Measurements from ENCODE around the gene ELF1. TPM values are rescaled to one million over a fixed set of nuclear protein-coding genes. Genes with fewer than 3 reads are reported as not detected.

ELF1 gene
- polyA plus RNA-seq, 1 of the 3 experiments (the other 2 are of a cell fraction): 11.1 TPM

DNA sequence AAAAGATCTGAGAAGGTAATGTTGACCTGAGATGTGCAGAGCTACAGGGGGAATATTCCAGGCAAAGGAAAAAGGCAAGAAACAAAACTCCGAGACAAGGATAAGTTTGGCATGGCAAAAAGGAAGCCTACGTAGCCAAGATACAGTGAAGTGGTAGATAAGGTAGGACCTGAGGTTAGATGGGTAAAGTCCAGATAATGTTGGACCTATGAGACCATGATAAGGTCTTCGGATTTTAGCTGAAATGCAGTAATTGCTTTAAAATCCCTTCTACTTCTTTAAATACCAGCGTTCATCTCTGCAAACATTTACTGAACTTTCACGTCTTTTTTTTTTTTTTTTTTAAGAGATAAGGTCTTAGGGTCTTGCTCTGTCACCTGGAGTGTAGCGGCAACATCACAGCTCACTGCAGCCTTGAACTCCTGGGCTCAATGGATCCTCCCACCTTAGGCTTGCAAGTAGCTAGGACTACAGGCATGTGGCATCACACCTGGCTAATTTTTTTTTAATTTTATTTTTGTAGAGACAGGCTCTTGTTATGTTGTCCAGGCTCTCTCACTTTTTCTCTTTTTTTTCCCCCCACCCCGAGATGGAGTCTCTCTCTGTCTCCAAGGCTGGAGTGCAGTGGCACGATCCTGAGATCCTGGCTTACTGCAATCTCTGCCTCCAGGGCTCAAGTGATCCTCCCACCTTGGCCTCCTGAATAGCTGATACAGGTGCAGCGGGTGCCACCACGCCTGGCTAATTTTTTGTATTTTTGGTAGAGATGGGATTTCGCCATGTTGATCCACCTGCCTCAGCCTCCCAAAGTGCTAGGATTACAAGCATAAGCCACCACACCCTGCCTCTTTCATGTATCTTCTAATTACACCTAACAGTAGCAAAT lies 38.0 kb upstream of the ELF1 start:
- DNase-seq: no peak
- peaks cover 26% of the 10 kb centered on the region for H3F3A ChIP-seq (replicated peaks; ENCODE audit: insufficient read depth)
- no peak overlapping the region for H2AFZ ChIP-seq (ENCODE audit: low read depth)
- H3K9me2 ChIP-seq: no peaks in the 10 kb centered on the region
- WGBS (ENCODE audit: low lambda C conversion rate): 96% methylated on average over 11 of the region's 11 CpGs
- H3K27me3 ChIP-seq (ENCODE audit: insufficient read depth): no peaks in the 10 kb centered on the region
- ChIA-PET POLR2A (no interaction called here), CTCF (no interaction called here)
- H3K4me3 ChIP-seq (ENCODE audit: low read depth in 2 of 2, low read length in 1 of 2): no peak overlapping the region
- H4K20me1 ChIP-seq (ENCODE audit: insufficient read depth): peaks cover 12% of the 10 kb centered on the region
- H3K4me1 ChIP-seq (ENCODE audit: control insufficient read depth in 1 of 2, insufficient read depth in 2 of 2, low read depth in 1 of 2, low read length in 1 of 2): peaks cover 0 to 8% of the 10 kb centered on the region in 2 experiments; a peak in 2 of 4 replicates
- no peaks in the 10 kb centered on the region for H3K9me3 ChIP-seq
- no peak overlapping the region for H3K27ac ChIP-seq (ENCODE audit: low read depth in 2 of 2, low read length in 1 of 2)
- peaks cover 0 to 4% of the 10 kb centered on the region in 2 experiments for H3K36me3 ChIP-seq (replicated peaks in 1 of 2; ENCODE audit: control insufficient read depth in 1 of 2, insufficient read depth in 2 of 2, low read length in 1 of 2)
- H3K79me2 ChIP-seq (ENCODE audit: insufficient read depth): peaks cover 79% of the 10 kb centered on the region
- no peak overlapping the region for H3K9ac ChIP-seq
- TF ChIP-seq FOSL2 (IDR thresholded peaks at IDR 0.05; ENCODE audit: borderline replicate concordance, low read depth): no peak
- no peak for TF ChIP-seq POLR2AphosphoS5 (IDR thresholded peaks at IDR 0.05; ENCODE audit: low read depth, low read length)
- TF ChIP-seq, protein P1, sequence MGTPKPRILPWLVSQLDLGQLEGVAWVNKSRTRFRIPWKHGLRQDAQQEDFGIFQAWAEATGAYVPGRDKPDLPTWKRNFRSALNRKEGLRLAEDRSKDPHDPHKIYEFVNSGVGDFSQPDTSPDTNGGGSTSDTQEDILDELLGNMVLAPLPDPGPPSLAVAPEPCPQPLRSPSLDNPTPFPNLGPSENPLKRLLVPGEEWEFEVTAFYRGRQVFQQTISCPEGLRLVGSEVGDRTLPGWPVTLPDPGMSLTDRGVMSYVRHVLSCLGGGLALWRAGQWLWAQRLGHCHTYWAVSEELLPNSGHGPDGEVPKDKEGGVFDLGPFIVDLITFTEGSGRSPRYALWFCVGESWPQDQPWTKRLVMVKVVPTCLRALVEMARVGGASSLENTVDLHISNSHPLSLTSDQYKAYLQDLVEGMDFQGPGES (IDR thresholded peaks at IDR 0.05; ENCODE audit: low read depth, low read length): no peak
- TF ChIP-seq EZH2phosphoT487 (IDR thresholded peaks at IDR 0.05; ENCODE audit: borderline replicate concordance, low read depth): no peak
- no peak for TF ChIP-seq MXI1 (IDR thresholded peaks at IDR 0.05; ENCODE audit: low read depth, low read length)
- TF ChIP-seq, protein P2, sequence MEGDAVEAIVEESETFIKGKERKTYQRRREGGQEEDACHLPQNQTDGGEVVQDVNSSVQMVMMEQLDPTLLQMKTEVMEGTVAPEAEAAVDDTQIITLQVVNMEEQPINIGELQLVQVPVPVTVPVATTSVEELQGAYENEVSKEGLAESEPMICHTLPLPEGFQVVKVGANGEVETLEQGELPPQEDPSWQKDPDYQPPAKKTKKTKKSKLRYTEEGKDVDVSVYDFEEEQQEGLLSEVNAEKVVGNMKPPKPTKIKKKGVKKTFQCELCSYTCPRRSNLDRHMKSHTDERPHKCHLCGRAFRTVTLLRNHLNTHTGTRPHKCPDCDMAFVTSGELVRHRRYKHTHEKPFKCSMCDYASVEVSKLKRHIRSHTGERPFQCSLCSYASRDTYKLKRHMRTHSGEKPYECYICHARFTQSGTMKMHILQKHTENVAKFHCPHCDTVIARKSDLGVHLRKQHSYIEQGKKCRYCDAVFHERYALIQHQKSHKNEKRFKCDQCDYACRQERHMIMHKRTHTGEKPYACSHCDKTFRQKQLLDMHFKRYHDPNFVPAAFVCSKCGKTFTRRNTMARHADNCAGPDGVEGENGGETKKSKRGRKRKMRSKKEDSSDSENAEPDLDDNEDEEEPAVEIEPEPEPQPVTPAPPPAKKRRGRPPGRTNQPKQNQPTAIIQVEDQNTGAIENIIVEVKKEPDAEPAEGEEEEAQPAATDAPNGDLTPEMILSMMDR (IDR thresholded peaks at IDR 0.05): no peak
- no peak for TF ChIP-seq MEF2A (IDR thresholded peaks at IDR 0.05; ENCODE audit: borderline replicate concordance, low read depth)
- TF ChIP-seq NFIC (IDR thresholded peaks at IDR 0.05; ENCODE audit: borderline replicate concordance): no peak
- TF ChIP-seq, protein P3, sequence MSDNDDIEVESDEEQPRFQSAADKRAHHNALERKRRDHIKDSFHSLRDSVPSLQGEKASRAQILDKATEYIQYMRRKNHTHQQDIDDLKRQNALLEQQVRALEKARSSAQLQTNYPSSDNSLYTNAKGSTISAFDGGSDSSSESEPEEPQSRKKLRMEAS (IDR thresholded peaks at IDR 0.05; ENCODE audit: low read depth): no peak
- no peak overlapping the region for H3K4me2 ChIP-seq

DNA sequence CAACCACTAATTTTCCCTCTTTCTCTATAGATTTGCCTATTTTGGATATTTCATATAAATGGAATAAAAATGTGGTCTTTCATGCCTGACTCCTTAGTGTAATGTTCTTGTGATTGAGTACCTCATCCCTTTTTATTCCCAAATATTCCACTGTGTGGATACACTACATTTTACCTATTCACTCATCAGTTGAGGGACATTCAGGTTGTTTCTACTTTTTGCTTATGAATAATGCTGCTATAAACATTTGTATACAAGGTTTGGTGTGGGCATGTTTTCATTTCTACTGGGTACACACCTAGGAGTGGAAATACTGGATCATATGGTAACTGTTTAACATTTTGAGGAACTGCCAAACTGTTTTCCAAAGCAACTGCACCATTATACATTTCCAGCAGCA lies 37.1 kb upstream of the ELF1 start:
- no peak overlapping the region for H3K27ac ChIP-seq (ENCODE audit: low read depth in 2 of 2, low read length in 1 of 2)
- H3K9me3 ChIP-seq: no peaks in the 10 kb centered on the region
- H3K9me2 ChIP-seq: no peaks in the 10 kb centered on the region
- peaks cover 0 to 8% of the 10 kb centered on the region in 2 experiments; a peak in 2 of 4 replicates for H3K4me1 ChIP-seq (ENCODE audit: control insufficient read depth in 1 of 2, insufficient read depth in 2 of 2, low read depth in 1 of 2, low read length in 1 of 2)
- no peak overlapping the region for H2AFZ ChIP-seq (ENCODE audit: low read depth)
- peaks cover 87% of the 10 kb centered on the region for H3K79me2 ChIP-seq (ENCODE audit: insufficient read depth)
- peaks cover 0 to 5% of the 10 kb centered on the region in 2 experiments for H3K36me3 ChIP-seq (replicated peaks in 1 of 2; ENCODE audit: control insufficient read depth in 1 of 2, insufficient read depth in 2 of 2, low read length in 1 of 2)
- H3K4me2 ChIP-seq: no peak overlapping the region
- peaks cover 12% of the 10 kb centered on the region for H4K20me1 ChIP-seq (ENCODE audit: insufficient read depth)
- no peak overlapping the region for H3K4me3 ChIP-seq (ENCODE audit: low read depth in 2 of 2, low read length in 1 of 2)
- ChIA-PET POLR2A (no interaction called here), CTCF (interaction anchor here (3.1 kb wide), 1 partner anchor 16 kb away, joined by 19 read pairs; no protein-coding TSS in a partner anchor)
- TF ChIP-seq GATA2 (CRISPR knock-in tag; IDR thresholded peaks at IDR 0.05) (no peak), TCF12 (IDR thresholded peaks at IDR 0.05) (no peak), FOXJ3 (CRISPR knock-in tag; IDR thresholded peaks at IDR 0.05) (no peak), EP300 (IDR thresholded peaks at IDR 0.05; ENCODE audit: borderline replicate concordance in 1 of 2, low read depth in 1 of 2, low read length in 1 of 2) (no peak)
- TF ChIP-seq, protein P4, sequence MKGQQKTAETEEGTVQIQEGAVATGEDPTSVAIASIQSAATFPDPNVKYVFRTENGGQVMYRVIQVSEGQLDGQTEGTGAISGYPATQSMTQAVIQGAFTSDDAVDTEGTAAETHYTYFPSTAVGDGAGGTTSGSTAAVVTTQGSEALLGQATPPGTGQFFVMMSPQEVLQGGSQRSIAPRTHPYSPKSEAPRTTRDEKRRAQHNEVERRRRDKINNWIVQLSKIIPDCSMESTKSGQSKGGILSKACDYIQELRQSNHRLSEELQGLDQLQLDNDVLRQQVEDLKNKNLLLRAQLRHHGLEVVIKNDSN (IDR thresholded peaks at IDR 0.05; ENCODE audit: borderline replicate concordance, low read depth): no peak
- TF ChIP-seq, protein P5, sequence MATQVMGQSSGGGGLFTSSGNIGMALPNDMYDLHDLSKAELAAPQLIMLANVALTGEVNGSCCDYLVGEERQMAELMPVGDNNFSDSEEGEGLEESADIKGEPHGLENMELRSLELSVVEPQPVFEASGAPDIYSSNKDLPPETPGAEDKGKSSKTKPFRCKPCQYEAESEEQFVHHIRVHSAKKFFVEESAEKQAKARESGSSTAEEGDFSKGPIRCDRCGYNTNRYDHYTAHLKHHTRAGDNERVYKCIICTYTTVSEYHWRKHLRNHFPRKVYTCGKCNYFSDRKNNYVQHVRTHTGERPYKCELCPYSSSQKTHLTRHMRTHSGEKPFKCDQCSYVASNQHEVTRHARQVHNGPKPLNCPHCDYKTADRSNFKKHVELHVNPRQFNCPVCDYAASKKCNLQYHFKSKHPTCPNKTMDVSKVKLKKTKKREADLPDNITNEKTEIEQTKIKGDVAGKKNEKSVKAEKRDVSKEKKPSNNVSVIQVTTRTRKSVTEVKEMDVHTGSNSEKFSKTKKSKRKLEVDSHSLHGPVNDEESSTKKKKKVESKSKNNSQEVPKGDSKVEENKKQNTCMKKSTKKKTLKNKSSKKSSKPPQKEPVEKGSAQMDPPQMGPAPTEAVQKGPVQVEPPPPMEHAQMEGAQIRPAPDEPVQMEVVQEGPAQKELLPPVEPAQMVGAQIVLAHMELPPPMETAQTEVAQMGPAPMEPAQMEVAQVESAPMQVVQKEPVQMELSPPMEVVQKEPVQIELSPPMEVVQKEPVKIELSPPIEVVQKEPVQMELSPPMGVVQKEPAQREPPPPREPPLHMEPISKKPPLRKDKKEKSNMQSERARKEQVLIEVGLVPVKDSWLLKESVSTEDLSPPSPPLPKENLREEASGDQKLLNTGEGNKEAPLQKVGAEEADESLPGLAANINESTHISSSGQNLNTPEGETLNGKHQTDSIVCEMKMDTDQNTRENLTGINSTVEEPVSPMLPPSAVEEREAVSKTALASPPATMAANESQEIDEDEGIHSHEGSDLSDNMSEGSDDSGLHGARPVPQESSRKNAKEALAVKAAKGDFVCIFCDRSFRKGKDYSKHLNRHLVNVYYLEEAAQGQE (IDR thresholded peaks at IDR 0.05; ENCODE audit: low read depth, low read length): no peak
- H3K27me3 ChIP-seq (ENCODE audit: insufficient read depth): no peaks in the 10 kb centered on the region
- DNase-seq: no peak
- peaks cover 22% of the 10 kb centered on the region for H3F3A ChIP-seq (replicated peaks; ENCODE audit: insufficient read depth)
- no peak overlapping the region for H3K9ac ChIP-seq

All from SK-N-SH (cell line).